ENCODE results near the gene COL5A1. TPM values are rescaled to one million over a fixed set of nuclear protein-coding genes. Genes with fewer than 3 reads are reported as not detected.

The COL5A1 gene
- total RNA-seq, 2 donors from 2014 or later = 10.9 to 22.0 TPM

GRCh38 chr9:134775081-134775951 lies 133.7 kb downstream of the COL5A1 start:
- H3K4me1 ChIP-seq = peaks cover 0 to 28% of the 10 kb centered on the region in 2 donors
- H3K36me3 ChIP-seq = no peaks in the 10 kb centered on the region
- H3K27me3 ChIP-seq = no peaks in the 10 kb centered on the region
- TF ChIP-seq CTCF (IDR thresholded peaks at IDR 0.05) = no peak
- DNase-seq (ENCODE audit: low spot score) = no peak
- H3K4me3 ChIP-seq = no peak overlapping the region
- H3K27ac ChIP-seq = no peak overlapping the region
- no peaks in the 10 kb centered on the region for H3K9me3 ChIP-seq

DNA sequence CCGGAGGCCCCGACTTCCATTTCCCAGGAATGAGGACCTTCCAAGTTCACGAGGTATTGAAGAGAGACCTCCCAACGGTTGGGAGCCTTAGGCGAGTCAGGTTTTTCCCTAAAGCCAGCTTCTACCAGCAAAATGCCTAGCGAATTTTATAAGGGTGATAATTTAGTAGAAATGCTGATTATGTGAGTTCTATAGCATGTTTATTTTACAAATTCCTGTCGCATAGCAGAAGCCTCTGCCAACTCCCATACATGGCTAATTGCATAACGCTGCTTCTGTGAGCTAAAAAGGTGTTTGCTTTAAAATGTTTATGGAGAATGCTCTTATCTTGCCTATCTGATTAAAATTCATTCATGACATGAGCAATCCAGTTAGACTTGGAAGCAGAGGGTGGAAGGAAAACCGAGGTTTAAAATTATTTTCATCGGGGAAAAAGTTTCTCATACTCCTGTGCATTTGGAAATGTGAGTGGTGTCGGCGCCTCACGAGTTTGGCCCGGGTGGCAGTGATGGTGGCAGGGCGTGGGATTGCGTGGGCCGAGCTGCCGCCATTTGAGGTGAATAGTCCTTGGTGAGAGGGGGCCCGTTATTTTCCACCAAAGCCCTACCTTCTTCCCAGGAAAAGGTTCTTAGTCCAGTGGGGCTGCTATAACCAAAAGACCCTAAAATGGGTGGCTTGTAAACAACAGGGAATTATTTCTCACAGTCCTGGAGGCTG lies 134.6 kb downstream of the COL5A1 start:
- no peak for TF ChIP-seq CTCF (IDR thresholded peaks at IDR 0.05)
- H3K36me3 ChIP-seq = no peaks in the 10 kb centered on the region

DNA sequence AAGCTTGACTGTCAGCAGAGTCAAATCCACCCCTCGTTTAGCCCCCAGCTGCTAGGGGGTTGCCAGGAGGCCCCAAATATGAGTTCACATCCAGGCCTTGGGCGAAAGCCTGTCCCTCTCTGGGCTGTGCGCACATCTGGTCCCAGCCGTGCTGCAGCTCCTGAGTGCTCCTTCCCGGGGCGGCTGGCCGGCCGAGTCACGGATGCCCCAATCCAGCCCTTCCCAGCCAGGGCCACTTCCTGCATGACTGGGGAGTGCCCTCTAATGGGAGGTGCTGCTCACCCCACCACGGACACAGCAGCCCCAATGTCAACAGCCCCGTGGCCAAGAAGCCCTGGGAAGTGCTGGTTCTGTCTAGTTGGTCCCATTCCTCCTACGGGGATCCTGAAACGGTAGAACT lies 135.6 kb downstream of the COL5A1 start:
- Histone ChIP-seq H3K27ac (no peak overlapping the region), H3K27me3 (no peaks in the 10 kb centered on the region), H3K36me3 (no peaks in the 10 kb centered on the region), H3K4me3 (no peak overlapping the region), H3K9me3 (no peaks in the 10 kb centered on the region), H3K4me1 (peaks cover 0 to 17% of the 10 kb centered on the region in 2 donors)
- no peak for TF ChIP-seq CTCF (IDR thresholded peaks at IDR 0.05)
- no peak for DNase-seq (ENCODE audit: low spot score)

More for the DNA sequence above, 134.6 kb downstream of the COL5A1 start:
- DNase-seq (ENCODE audit: low spot score) = no peak
- Histone ChIP-seq H3K27me3 (no peaks in the 10 kb centered on the region), H3K9me3 (no peaks in the 10 kb centered on the region), H3K4me1 (peaks cover 0 to 22% of the 10 kb centered on the region in 2 donors), H3K27ac (no peak overlapping the region), H3K4me3 (no peak overlapping the region)

DNA sequence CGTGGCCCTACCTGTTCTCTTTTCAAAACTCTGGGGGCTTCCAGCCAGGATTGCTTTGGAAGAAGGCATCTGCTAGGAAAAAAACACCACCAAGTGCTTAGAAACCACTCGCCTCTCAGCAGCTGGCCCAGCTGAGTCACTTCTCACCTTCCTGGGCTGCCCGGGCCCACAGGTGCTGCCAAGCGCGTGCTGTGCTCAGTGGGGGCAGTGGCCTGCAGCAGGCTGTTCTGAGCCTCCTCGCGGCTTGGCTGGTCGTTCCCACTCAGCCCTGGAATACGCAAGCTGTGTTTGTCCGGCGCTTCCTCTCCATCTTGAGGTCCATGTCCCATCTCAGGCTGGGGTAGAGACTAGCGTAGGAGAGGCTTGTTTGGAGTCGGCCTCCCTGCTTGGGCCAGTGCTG lies 136.6 kb downstream of the COL5A1 start:
- Histone ChIP-seq H3K4me3 (no peak overlapping the region), H3K27ac (no peak overlapping the region), H3K36me3 (no peaks in the 10 kb centered on the region), H3K4me1 (peaks cover 0 to 17% of the 10 kb centered on the region in 2 donors), H3K27me3 (no peaks in the 10 kb centered on the region), H3K9me3 (no peaks in the 10 kb centered on the region)
- no peak for TF ChIP-seq CTCF (IDR thresholded peaks at IDR 0.05)
- DNase-seq (ENCODE audit: low spot score) = no peak

DNA sequence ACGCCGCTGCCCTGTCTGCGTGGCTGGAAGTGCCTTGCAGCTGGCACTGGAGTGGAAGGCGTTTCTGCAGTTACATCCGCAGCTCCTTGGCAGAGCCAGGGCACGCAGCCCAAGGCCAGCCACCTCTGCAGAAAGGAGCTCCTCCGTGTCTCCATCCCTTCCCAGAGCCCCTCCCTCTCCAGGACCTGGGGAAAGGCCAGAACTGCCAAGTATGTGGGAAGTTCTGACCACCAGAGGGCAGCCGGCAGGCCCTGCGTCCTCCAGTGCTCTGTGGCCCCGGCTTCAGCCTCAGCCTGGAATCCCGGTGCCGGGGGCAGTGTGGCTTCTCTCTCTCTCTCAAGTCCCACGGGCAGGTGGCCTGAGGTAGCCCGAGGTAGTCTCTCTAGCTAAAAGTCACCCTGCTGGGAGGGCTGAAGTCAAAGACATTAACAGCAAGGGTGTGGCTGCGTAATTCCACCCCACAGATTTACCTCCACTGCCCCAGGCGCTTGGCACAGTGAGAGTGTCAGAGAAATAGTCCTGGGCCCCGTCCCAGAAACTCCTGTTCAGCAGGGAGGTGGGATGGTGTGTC lies 137.3 kb downstream of the COL5A1 start:
- peak; percentile 39 to 77 for TF ChIP-seq CTCF (IDR thresholded peaks at IDR 0.05)
- Histone ChIP-seq H3K36me3 (no peaks in the 10 kb centered on the region), H3K9me3 (no peaks in the 10 kb centered on the region), H3K27me3 (no peaks in the 10 kb centered on the region), H3K27ac (no peak overlapping the region), H3K4me1 (peaks cover 0 to 17% of the 10 kb centered on the region in 2 donors), H3K4me3 (no peak overlapping the region)
- no peak for DNase-seq (ENCODE audit: low spot score)

All from right atrium auricular region (tissue), 2 donors.